Measurements from ENCODE around the gene KRT6B.
A peak's percentile ranks its signal among the peaks of the same experiment; 100 is the strongest.
"Not testable (repeated sequence)": the region's sequence is repeated elsewhere in the genome, so short reads cannot be mapped to it uniquely, and the experiment has no call there.

The KRT6B gene

GRCh38 chr12:52452101-52452500 is at the start of gene KRT6B:
Gene KRT6B (minus strand): TSS chr12:52452146. CDS start chr12:52452078, 68 bp downstream.
- no peak for DNase-seq (ENCODE audit: insufficient read length, low spot score)
- no peak for FAIRE-seq

GRCh38 chr12:52501490-52501889 is 49.5 kb upstream of the KRT6B start:
- FAIRE-seq = no peak

GRCh38 chr12:52500574-52500973 is 48.6 kb upstream of the KRT6B start:
- not testable (repeated sequence) for FAIRE-seq; DNase-seq (ENCODE audit: insufficient read length, low spot score)

More at GRCh38 chr12:52501490-52501889, 49.5 kb upstream of the KRT6B start:
- DNase-seq (ENCODE audit: insufficient read length, low spot score) = no peak

- FAIRE-seq = no peak
Measured at GRCh38 chr12:52499806-52500560, 48.0 kb upstream of the KRT6B start.

GRCh38 chr12:52498946-52499345 is 47.0 kb upstream of the KRT6B start:
- no peak for FAIRE-seq

More at GRCh38 chr12:52499806-52500560, 48.0 kb upstream of the KRT6B start:
- DNase-seq (ENCODE audit: insufficient read length, low spot score) = no peak

GRCh38 chr12:52497975-52498374 is 46.0 kb upstream of the KRT6B start:
- DNase-seq (ENCODE audit: insufficient read length, low spot score) (no peak), FAIRE-seq (no peak)

More at GRCh38 chr12:52498946-52499345, 47.0 kb upstream of the KRT6B start:
- DNase-seq (ENCODE audit: insufficient read length, low spot score) = no peak

GRCh38 chr12:52496590-52497071 is 44.7 kb upstream of the KRT6B start:
- DNase-seq (ENCODE audit: insufficient read length, low spot score) (peak; percentile 45), FAIRE-seq (peak; percentile 33)

- DNase-seq (ENCODE audit: insufficient read length, low spot score) (no peak), FAIRE-seq (no peak)
Measured at GRCh38 chr12:52496054-52496453, 44.1 kb upstream of the KRT6B start.

- peak; percentile 15 for DNase-seq (ENCODE audit: insufficient read length, low spot score)
- no peak for FAIRE-seq
Measured at GRCh38 chr12:52495389-52495788, 43.4 kb upstream of the KRT6B start.

- no peak for DNase-seq (ENCODE audit: insufficient read length, low spot score)
- FAIRE-seq = no peak
Measured at GRCh38 chr12:52494518-52494917, 42.6 kb upstream of the KRT6B start.

- FAIRE-seq = no peak
Measured at GRCh38 chr12:52494100-52494499, 42.2 kb upstream of the KRT6B start.

GRCh38 chr12:52493172-52493571 is 41.2 kb upstream of the KRT6B start, which contains the start of gene KRT6A:
Gene KRT6A (minus strand): TSS chr12:52493257. CDS start chr12:52493188, 69 bp downstream.
- FAIRE-seq = no peak
- no peak for DNase-seq (ENCODE audit: insufficient read length, low spot score)

More at GRCh38 chr12:52494100-52494499, 42.2 kb upstream of the KRT6B start:
- DNase-seq (ENCODE audit: insufficient read length, low spot score) = no peak

GRCh38 chr12:52492405-52492804 is 40.5 kb upstream of the KRT6B start:
- not testable (repeated sequence) for FAIRE-seq; DNase-seq (ENCODE audit: insufficient read length, low spot score)

- FAIRE-seq; DNase-seq (ENCODE audit: insufficient read length, low spot score): not testable (repeated sequence)
Measured at GRCh38 chr12:52491495-52491894, 39.5 kb upstream of the KRT6B start.

- no peak for DNase-seq (ENCODE audit: insufficient read length, low spot score)
- FAIRE-seq = no peak
Measured at GRCh38 chr12:52488736-52489135, 36.8 kb upstream of the KRT6B start.

GRCh38 chr12:52487744-52488443 is 35.9 kb upstream of the KRT6B start:
- not testable (repeated sequence) for DNase-seq (ENCODE audit: insufficient read length, low spot score); FAIRE-seq

GRCh38 chr12:52487211-52487610 is 35.3 kb upstream of the KRT6B start:
- DNase-seq (ENCODE audit: insufficient read length, low spot score) = no peak

GRCh38 chr12:52486166-52487105 is 34.5 kb upstream of the KRT6B start:
- no peak for DNase-seq (ENCODE audit: insufficient read length, low spot score)
- no peak for FAIRE-seq

More at GRCh38 chr12:52487211-52487610, 35.3 kb upstream of the KRT6B start:
- no peak for FAIRE-seq

GRCh38 chr12:52480073-52480472 is 28.1 kb upstream of the KRT6B start:
- DNase-seq (ENCODE audit: insufficient read length, low spot score) = no peak
- FAIRE-seq = no peak

- FAIRE-seq (no peak), DNase-seq (ENCODE audit: insufficient read length, low spot score) (no peak)
Measured at GRCh38 chr12:52477651-52478050, 25.7 kb upstream of the KRT6B start.

All from HTR-8/SVneo (cell line).